MM.1S (cell line): ENCODE results near the gene SPI1.

Experiments used
- CTCF ChIP-seq: fragments of 300-600 bp; sonication (generic); IDR thresholded peaks from 2 replicates; pipeline ENCODE4 v1.5.1; 2016; ENCODE audit warnings: antibody characterized with exemption, low read length, mixed read lengths
- EZH2phosphoT487 ChIP-seq: fragments of 300-600 bp; sonication (generic); IDR thresholded peaks from 2 replicates; pipeline ENCODE4 v1.6.1; 2018; ENCODE audit warnings: antibody characterized with exemption, low read length

- TF ChIP-seq CTCF (no peak), EZH2phosphoT487 (no peak)
These were observed 12.8 kb upstream of the SPI1 start for GRCh38 chr11:47391077-47391583.
